ENCODE results near the gene PCDHA3. TPM values are rescaled to one million over a fixed set of nuclear protein-coding genes. Genes with fewer than 3 reads are reported as not detected.

Gene PCDHA3
- total and polyA plus RNA-seq, 2 of the 4 experiments (the other 2 are of a cell fraction) = under 0.01 to 0.03 TPM

GRCh38 chr5:140785905-140786686, 14.8 kb upstream of the PCDHA3 start, which contains the start of gene PCDHA1:
TSS of gene PCDHA1 (plus strand) at chr5:140786140.
- H3K9me3 ChIP-seq (ENCODE audit: control insufficient read depth, insufficient read depth, low read length) = peaks cover 35% of the 10 kb centered on the region
- no peak within 1 kb of the TSS for H3K18ac ChIP-seq (ENCODE audit: low read depth, low read length)
- no peak within 1 kb of the TSS for H2BK20ac ChIP-seq (ENCODE audit: low read depth, low read length)
- H4K8ac ChIP-seq (ENCODE audit: low read depth in 2 of 2, low read length in 2 of 2) = no peak within 1 kb of the TSS
- H3K36me3 ChIP-seq (ENCODE audit: control insufficient read depth, insufficient read depth, low read length) = no peaks in the 10 kb centered on the region
- H4K20me1 ChIP-seq (ENCODE audit: insufficient read depth, low read length) = no peaks in the 10 kb centered on the region
- 21% methylated on average over 7 of the region's 29 CpGs; no CpG with 5 or more reads in 1 of the 2 experiments for WGBS, 2 experiments (ENCODE audit: extremely low coverage in 2 of 2, insufficient read length in 1 of 2)
- H3K56ac ChIP-seq (ENCODE audit: extremely low read depth, insufficient read depth, low read length) = no peak within 1 kb of the TSS
- no peak within 1 kb of the TSS for H3K4me3 ChIP-seq (ENCODE audit: insufficient read depth, low read depth, low read length)
- H2BK15ac ChIP-seq (ENCODE audit: low read depth, low read length) = no peak within 1 kb of the TSS
- intact Hi-C loops (cut with micrococcal nuclease) = no loop called here
- H4K5ac ChIP-seq (ENCODE audit: low read depth, low read length) = no peak within 1 kb of the TSS
- H2BK120ac ChIP-seq (ENCODE audit: low read depth, low read length) = no peak within 1 kb of the TSS
- no TSS peak for BruUV-seq (replicated peaks)
- H3K4me2 ChIP-seq (ENCODE audit: low read depth, low read length) = no peak within 1 kb of the TSS
- no peaks in the 10 kb centered on the region for H3K79me1 ChIP-seq (ENCODE audit: low read depth in 1 of 2, low read length in 2 of 2)
- no peak within 1 kb of the TSS for H2AK9ac ChIP-seq (replicated peaks; ENCODE audit: low read depth, low read length, poor library complexity)
- in situ Hi-C loops (cut with MboI; ENCODE audit: low sequenced_read_pairs) = no loop called here
- H3K23ac ChIP-seq (ENCODE audit: low read depth, low read length) = no peak within 1 kb of the TSS
- no peak within 1 kb of the TSS for H2AK5ac ChIP-seq (ENCODE audit: low read depth, low read length)
- no peak for TF ChIP-seq FOS (IDR thresholded peaks at IDR 0.05; ENCODE audit: low read depth, low read length)
- TF ChIP-seq MAFK (IDR thresholded peaks at IDR 0.05; ENCODE audit: low read depth, low read length) = no peak
- no peak for TF ChIP-seq CTCF (conservative IDR thresholded peaks at IDR 0.05; ENCODE audit: low read depth, low read length)
- TF ChIP-seq CHD1 (IDR thresholded peaks at IDR 0.05; ENCODE audit: low read depth, low read length) = no peak
- TF ChIP-seq BHLHE40 (IDR thresholded peaks at IDR 0.05; ENCODE audit: low read depth, low read length) = no peak
- TF ChIP-seq RCOR1 (IDR thresholded peaks at IDR 0.05; ENCODE audit: insufficient replicate concordance, low read length) = no peak
- TF ChIP-seq MXI1 (IDR thresholded peaks at IDR 0.05; ENCODE audit: borderline replicate concordance, low read depth, low read length) = no peak
- no peak for TF ChIP-seq POLR2A (IDR thresholded peaks at IDR 0.05; ENCODE audit: low read depth, low read length)
- no peak for TF ChIP-seq ELK1 (IDR thresholded peaks at IDR 0.05; ENCODE audit: borderline replicate concordance, low read depth, low read length)
- TF ChIP-seq USF2 (IDR thresholded peaks at IDR 0.05; ENCODE audit: low read depth, low read length) = no peak
- no peak for TF ChIP-seq CEBPB (IDR thresholded peaks at IDR 0.05; ENCODE audit: low read depth, low read length)
- TF ChIP-seq SMC3 (IDR thresholded peaks at IDR 0.05; ENCODE audit: low read depth, low read length) = no peak
- TF ChIP-seq NFE2L2 (IDR thresholded peaks at IDR 0.05; ENCODE audit: low read depth, low read length) = no peak
- ChIA-PET POLR2A (ENCODE audit: unreplicated experiment) (no interaction called here), CTCF (no interaction called here)
- no peak within 1 kb of the TSS for H3K27ac ChIP-seq (ENCODE audit: insufficient read depth, low read length)
- H3K4me1 ChIP-seq (ENCODE audit: control insufficient read depth, insufficient read depth, low read length) = no peaks in the 10 kb centered on the region
- H3K27me3 ChIP-seq (ENCODE audit: control insufficient read depth, insufficient read depth, low read length) = no peaks in the 10 kb centered on the region
- no peak within 1 kb of the TSS for H4K91ac ChIP-seq (ENCODE audit: insufficient read depth, low read depth, low read length)
- dilution Hi-C loops (cut with HindIII; ENCODE audit: low sequenced_read_pairs, unreplicated experiment) = no loop called here
- DNase-seq (no peak), ATAC-seq (ENCODE audit: low read depth) (no peak)
- no peak within 1 kb of the TSS for H3K4ac ChIP-seq (ENCODE audit: low read depth, low read length)
- no peak within 1 kb of the TSS for H2AFZ ChIP-seq (replicated peaks; ENCODE audit: low read length, poor library complexity)
- H3K9ac ChIP-seq (ENCODE audit: low read depth, low read length) = no peak within 1 kb of the TSS
- no peak within 1 kb of the TSS for H3K14ac ChIP-seq (replicated peaks; ENCODE audit: low read depth, low read length)
- no peaks in the 10 kb centered on the region for H3K9me1 ChIP-seq (ENCODE audit: insufficient read depth, low read length)
- H2BK5ac ChIP-seq (ENCODE audit: low read depth, low read length, poor library complexity, severe bottlenecking) = no peak within 1 kb of the TSS

All from IMR-90 (cell line).